NCI-H146 treated with DMSO at 0.1 percent for 48 hours (cell line): ENCODE measurements around the gene FBXO47.

Experiments
- DNase-seq: peaks from one replicate; lab custom pipeline; 2025; ENCODE audit not compliant: unreplicated experiment; lab: John Stamatoyannopoulos, UW

Gene FBXO47

GRCh38 chr17:38905375-38905774 is 61.8 kb downstream of the FBXO47 start:
- DNase-seq, result no peak

GRCh38 chr17:38904892-38905291 is 62.3 kb downstream of the FBXO47 start:
- DNase-seq, result no peak

GRCh38 chr17:38903404-38903803 is 63.8 kb downstream of the FBXO47 start:
- no peak for DNase-seq

- no peak for DNase-seq
Measured at GRCh38 chr17:38900978-38901656, 66.1 kb downstream of the FBXO47 start.

- DNase-seq, result no peak
Measured at GRCh38 chr17:38899421-38899820, 67.8 kb downstream of the FBXO47 start.

- no peak for DNase-seq
Measured at GRCh38 chr17:38898812-38899348, 68.3 kb downstream of the FBXO47 start.

- no peak for DNase-seq
Measured at GRCh38 chr17:38898291-38898679, 68.9 kb downstream of the FBXO47 start.

GRCh38 chr17:38897671-38898290 is 69.4 kb downstream of the FBXO47 start:
- DNase-seq, result no peak

- no peak for DNase-seq
Measured at GRCh38 chr17:38897176-38897575, 70.0 kb downstream of the FBXO47 start.

GRCh38 chr17:38896346-38896954 is 70.8 kb downstream of the FBXO47 start:
- DNase-seq, result no peak

- DNase-seq, result no peak
Measured at GRCh38 chr17:38894276-38894675, 72.9 kb downstream of the FBXO47 start.

GRCh38 chr17:38893607-38894006 is 73.6 kb downstream of the FBXO47 start:
- DNase-seq, result no peak

- DNase-seq, result no peak
Measured at GRCh38 chr17:38893113-38893512, 74.1 kb downstream of the FBXO47 start.

- DNase-seq, result no peak
Measured at GRCh38 chr17:38892620-38893019, 74.6 kb downstream of the FBXO47 start.

- DNase-seq, result no peak
Measured at GRCh38 chr17:38892083-38892482, 75.1 kb downstream of the FBXO47 start.

- no peak for DNase-seq
Measured at GRCh38 chr17:38891441-38891840, 75.8 kb downstream of the FBXO47 start.

- no peak for DNase-seq
Measured at GRCh38 chr17:38890410-38890746, 76.8 kb downstream of the FBXO47 start.

- no peak for DNase-seq
Measured at GRCh38 chr17:38889745-38890409, 77.3 kb downstream of the FBXO47 start.

- DNase-seq, result no peak
Measured at GRCh38 chr17:38888842-38889241, 78.4 kb downstream of the FBXO47 start.

- no peak for DNase-seq
Measured at GRCh38 chr17:38886643-38887010, 80.6 kb downstream of the FBXO47 start.
